ENCODE data around the gene FSTL3.
A peak's percentile ranks its signal among the peaks of the same experiment; 100 is the strongest.

Gene FSTL3

GRCh38 chr19:676007-676338 is 219 bp upstream of the FSTL3 start:
- no peak for TF ChIP-seq CTCF (conservative IDR thresholded peaks at IDR 0.05; ENCODE audit: control insufficient read depth, insufficient read depth, low read depth, low read length)
- no peak for DNase-seq (ENCODE audit: low read depth)
- H3K4me3 ChIP-seq (ENCODE audit: control insufficient read depth, low read depth, low read length), result peak overlapping the region; percentile 28

GRCh38 chr19:677201-677600 is 1.0 kb downstream of the FSTL3 start:
- no peak for TF ChIP-seq CTCF (conservative IDR thresholded peaks at IDR 0.05; ENCODE audit: control insufficient read depth, insufficient read depth, low read depth, low read length)
- peak overlapping the region; percentile 79 for H3K4me3 ChIP-seq (ENCODE audit: control insufficient read depth, low read depth, low read length)
- peak; percentile 85 for DNase-seq (ENCODE audit: low read depth)

- H3K4me3 ChIP-seq (ENCODE audit: control insufficient read depth, low read depth, low read length), result peak overlapping the region; percentile 79
- DNase-seq (ENCODE audit: low read depth), result no peak
- TF ChIP-seq CTCF (conservative IDR thresholded peaks at IDR 0.05; ENCODE audit: control insufficient read depth, insufficient read depth, low read depth, low read length), result no peak
Measured at GRCh38 chr19:677601-678436, 1.6 kb downstream of the FSTL3 start.

- no peak for DNase-seq (ENCODE audit: low read depth)
- TF ChIP-seq CTCF (conservative IDR thresholded peaks at IDR 0.05; ENCODE audit: control insufficient read depth, insufficient read depth, low read depth, low read length), result no peak
- H3K4me3 ChIP-seq (ENCODE audit: control insufficient read depth, low read depth, low read length), result peak overlapping the region; percentile 47
Measured at GRCh38 chr19:678791-679388, 2.7 kb downstream of the FSTL3 start.

GRCh38 chr19:679418-680286 is 3.5 kb downstream of the FSTL3 start:
- no peak for TF ChIP-seq CTCF (conservative IDR thresholded peaks at IDR 0.05; ENCODE audit: control insufficient read depth, insufficient read depth, low read depth, low read length)
- DNase-seq (ENCODE audit: low read depth), result peak; percentile 84
- H3K4me3 ChIP-seq (ENCODE audit: control insufficient read depth, low read depth, low read length), result peak overlapping the region; percentile 47

GRCh38 chr19:680287-681028 is 4.3 kb downstream of the FSTL3 start:
- TF ChIP-seq CTCF (conservative IDR thresholded peaks at IDR 0.05; ENCODE audit: control insufficient read depth, insufficient read depth, low read depth, low read length), result no peak
- peak overlapping the region; percentile 47 for H3K4me3 ChIP-seq (ENCODE audit: control insufficient read depth, low read depth, low read length)
- DNase-seq (ENCODE audit: low read depth), result peak; percentile 96
